ENCODE results near the gene UBE2S. TPM values are rescaled to one million over a fixed set of nuclear protein-coding genes. Genes with fewer than 3 reads are reported as not detected.

The UBE2S gene
- polyA plus RNA-seq, 1 donor: 47.2 TPM

DNA sequence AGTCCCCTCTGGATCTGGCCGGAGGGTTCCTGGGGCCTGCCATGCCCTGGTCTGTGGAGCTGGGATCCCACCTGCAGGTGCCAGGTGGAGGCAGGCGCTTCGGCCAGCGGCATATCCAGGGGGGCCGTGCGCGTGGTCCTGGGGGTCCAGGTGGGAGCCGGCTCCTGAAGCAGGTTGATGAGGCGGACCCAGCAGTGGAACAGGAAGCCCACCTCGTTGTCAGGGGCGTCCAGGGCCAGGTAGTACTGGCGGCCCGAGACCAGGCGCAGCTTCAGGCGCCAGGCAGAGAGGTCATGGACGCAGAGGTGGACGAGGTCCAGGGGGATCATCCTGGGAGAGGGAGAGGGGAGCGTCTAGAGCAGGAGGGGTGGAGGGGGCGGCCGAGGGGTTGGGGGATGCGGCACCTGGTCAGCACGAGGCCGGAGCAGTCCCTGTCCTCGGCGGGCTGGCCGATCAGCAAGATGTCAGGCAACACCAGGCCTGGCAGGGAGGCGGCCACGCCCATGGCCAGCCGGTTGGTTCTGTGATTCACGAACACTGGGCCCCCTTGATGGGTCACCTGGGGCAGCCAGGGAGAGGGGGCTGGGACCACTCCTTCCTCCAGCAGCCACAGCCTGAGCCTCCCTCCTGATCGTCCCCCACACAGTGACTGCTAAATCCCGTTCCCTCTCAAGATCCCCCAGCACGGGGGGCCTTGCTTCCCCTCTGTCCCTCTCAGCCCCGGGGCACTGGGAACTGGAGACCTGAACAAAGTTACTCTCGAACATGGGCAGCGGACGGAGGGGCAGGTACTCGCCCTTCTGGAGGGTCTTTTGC is 45.2 kb downstream of the UBE2S start:
- no peak for DNase-seq

DNA sequence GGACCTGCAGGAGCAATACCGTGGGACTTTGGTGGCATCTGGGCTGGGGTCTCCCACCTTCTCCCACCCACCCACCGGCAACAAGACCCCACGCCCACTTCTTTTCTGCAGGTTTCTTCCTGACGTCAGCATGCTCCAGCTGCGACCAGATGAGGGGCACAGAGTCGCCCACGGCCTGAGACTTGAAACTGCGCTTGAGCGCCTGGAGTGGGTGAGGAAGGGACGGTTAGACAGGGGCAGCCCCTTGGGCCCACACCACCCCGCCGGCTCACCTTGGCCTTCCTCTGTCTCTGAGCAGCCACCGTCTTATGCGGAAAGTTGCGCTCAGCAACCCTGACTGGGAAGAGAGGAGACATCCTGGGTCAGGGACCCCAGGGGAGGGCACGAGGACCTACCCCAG is 46.7 kb downstream of the UBE2S start:
- no peak for DNase-seq

- DNase-seq: no peak
Observed at GRCh38 chr19:55358943-55359908, 48.4 kb downstream of the UBE2S start.

DNA sequence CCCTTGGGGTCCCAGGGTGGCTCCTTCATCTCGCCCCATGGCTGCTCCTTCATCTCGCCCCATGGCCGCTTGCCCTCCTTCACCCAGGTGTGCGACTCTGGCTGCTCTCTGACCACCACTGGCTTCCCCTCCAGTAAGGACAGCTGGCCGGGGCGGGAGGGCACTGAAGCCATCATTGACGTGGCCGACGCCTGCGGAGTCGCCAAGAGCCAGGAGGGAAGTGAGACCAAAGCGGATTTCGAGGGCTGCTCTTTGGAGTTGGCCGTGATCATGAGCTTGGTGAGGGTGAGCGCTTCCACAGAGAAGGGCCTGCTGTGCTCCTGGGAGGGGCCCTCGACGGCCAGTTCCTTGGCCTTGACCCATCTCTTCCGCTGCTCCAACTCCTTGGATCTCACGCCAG is 49.1 kb downstream of the UBE2S start:
- DNase-seq: no peak

DNA sequence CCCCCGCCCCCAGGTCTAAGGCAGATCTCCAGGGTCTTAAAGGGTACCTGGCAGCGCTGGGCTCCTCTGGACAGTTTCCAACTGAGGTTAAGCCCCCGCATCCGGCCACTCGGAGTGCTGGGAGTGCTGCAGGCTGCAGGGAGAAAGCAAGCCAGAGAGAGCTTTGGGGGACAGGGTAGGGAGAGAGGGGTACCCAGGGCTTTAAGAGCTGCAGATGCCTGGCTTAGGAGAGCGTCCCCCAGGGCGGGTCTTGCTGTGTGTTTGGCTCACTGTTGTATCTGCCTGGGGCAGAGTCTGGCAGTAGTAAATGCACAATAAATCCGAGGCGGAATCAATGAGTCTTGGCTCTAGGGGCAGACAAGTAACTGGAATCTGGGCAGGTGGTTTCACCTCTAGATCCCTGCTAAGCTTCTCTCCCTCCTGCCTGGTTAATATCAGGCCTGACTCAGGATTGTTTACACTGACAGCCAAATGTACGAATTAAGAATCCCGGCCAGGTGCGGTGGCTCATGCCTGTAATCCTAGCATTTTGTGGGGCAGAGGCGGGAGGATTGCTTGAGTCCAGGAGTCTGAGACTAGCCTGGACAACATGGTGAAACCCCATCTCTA is 52.3 kb downstream of the UBE2S start:
- no peak for DNase-seq

DNA sequence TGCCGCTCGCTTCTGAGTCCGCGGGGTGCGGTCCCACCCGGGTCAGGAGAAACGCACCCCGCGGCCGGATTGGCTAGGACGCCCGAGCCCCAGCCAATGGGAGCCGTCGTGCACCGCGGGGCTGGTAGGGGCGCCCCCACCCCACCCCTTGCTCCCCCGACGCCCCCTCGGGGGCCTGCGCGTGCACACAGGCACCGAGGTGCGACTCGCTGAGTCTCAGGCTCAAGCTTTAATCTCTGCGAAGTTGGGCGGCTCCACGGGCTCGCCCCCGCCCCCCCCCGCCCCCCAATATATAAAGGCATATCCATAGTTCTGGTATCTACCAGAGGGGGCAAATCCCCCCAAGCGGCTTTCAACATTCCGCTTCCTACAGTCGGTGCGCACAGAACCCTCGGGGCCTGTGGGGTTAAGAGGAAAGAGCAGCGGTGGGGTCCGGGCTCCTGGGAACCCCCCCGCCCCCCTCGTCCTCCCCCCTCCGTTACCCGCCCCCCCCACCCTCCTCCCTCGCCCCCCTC is 52.8 kb downstream of the UBE2S start, which contains the start of gene COX6B2:
Gene COX6B2 (minus strand): TSS at position 22 of the 515 bp plus-strand sequence. CDS start 198 bp downstream, outside the sequence.
- DNase-seq: no peak

DNA sequence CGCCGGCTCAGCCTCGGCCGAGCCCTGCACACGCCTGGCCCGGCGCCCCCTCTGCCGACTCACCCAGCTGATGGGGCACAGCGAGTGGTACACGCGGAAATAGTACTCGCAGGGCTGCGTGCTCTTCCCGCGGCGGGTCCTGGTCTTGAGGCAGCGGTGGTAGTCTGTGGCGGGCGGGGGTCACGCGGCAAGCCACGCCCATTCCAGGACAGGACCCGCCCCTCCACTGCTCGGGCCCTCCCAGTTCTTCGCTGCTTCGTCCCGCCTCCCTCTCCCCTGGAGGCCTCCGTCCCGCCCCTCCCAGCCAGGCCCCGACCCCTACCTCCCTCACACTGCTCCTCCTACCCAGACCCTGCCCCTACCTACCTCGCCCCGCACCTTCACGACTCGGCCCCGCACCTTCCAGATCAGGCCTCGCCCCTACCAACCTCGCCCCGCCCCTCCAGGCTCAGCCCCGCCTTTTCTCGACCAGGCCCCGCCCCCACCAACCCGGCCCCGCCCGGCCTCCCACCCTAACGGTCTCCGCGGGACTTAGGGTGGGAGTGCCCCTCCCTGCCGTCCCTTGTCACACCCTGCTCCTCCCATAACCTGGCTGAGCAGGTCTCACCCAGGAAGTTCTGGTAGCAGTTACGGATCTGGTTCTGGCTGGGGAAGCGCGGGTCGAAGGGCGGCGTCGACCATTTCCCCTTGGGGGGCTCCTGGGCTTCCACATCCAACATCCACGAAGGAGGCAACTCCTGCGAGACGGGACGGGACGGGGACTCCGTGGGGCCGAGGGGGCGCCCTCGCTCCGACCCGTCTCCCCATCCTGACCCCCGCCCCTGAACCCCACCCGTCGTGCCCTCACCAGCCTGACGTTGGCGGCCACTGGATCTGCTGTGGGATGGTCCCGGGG is 53.5 kb downstream of the UBE2S start:
- DNase-seq: no peak

- no peak for DNase-seq
Observed at GRCh38 chr19:55353356-55353802, 54.2 kb downstream of the UBE2S start.

GRCh38 chr19:55352549-55353145 is 54.9 kb downstream of the UBE2S start:
- no peak for DNase-seq

DNA sequence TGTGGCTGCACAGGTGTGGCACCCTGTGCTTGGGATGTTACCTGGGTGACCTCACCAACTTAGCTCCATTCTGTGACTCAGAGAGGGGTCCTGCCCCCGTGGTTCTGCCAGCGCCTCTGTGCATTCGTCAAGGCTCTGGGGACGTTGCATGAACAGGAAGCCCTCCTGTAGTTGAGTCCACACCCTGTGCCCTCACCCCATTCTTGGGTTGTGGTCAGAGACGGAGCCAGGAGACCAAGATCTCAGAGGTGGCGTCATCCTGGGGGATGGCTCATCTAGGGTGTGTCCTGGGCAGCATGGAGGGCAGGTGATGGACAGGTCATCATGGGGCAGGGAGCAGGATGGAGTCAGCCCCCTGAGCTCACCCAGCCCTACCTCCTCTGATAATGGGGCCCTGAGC is 55.5 kb downstream of the UBE2S start:
- DNase-seq: no peak

- no peak for DNase-seq
Observed at GRCh38 chr19:55350620-55351315, 56.8 kb downstream of the UBE2S start.

Other genes with a start within 250 kb of the UBE2S start
- 1.2 TPM for gene DNAAF3, start 241.2 kb downstream of the UBE2S start, polyA plus RNA-seq (ENCODE audit: insufficient read length)
- 0.13 TPM for gene SYT5, start 227.5 kb downstream of the UBE2S start, polyA plus RNA-seq (ENCODE audit: insufficient read length)
- 0.27 TPM for gene PTPRH, start 198.3 kb downstream of the UBE2S start, polyA plus RNA-seq (ENCODE audit: insufficient read length)
- 2.6 TPM for gene TMEM86B, start 179.0 kb downstream of the UBE2S start, polyA plus RNA-seq (ENCODE audit: insufficient read length)
- gene PPP6R1, start 148.8 kb downstream of the UBE2S start, polyA plus RNA-seq (ENCODE audit: insufficient read length): 31.5 TPM
- 30.6 TPM for gene HSPBP1, start 127.7 kb downstream of the UBE2S start, polyA plus RNA-seq (ENCODE audit: insufficient read length)
- 5.8 TPM for gene BRSK1, start 123.8 kb downstream of the UBE2S start, polyA plus RNA-seq (ENCODE audit: insufficient read length)
- gene TMEM150B, start 82.4 kb downstream of the UBE2S start, polyA plus RNA-seq (ENCODE audit: insufficient read length): 1.3 TPM
- gene KMT5C, start 67.9 kb downstream of the UBE2S start, polyA plus RNA-seq (ENCODE audit: insufficient read length): 26.8 TPM
- 0.65 TPM for gene COX6B2, start 53.1 kb downstream of the UBE2S start, polyA plus RNA-seq (ENCODE audit: insufficient read length)
- not detected for gene GARIN5B, start 44.5 kb downstream of the UBE2S start, polyA plus RNA-seq (ENCODE audit: insufficient read length)
- gene IL11, start 37.3 kb downstream of the UBE2S start, polyA plus RNA-seq (ENCODE audit: insufficient read length): 0.25 TPM
- not detected for gene TMEM190, start 31.0 kb downstream of the UBE2S start, polyA plus RNA-seq (ENCODE audit: insufficient read length)
- 0.32 TPM for gene TMEM238, start 23.5 kb downstream of the UBE2S start, polyA plus RNA-seq (ENCODE audit: insufficient read length)
- 1,898 TPM for gene RPL28, start 21.9 kb downstream of the UBE2S start, polyA plus RNA-seq (ENCODE audit: insufficient read length)
- 0.18 TPM for gene SHISA7, start 35.5 kb upstream of the UBE2S start, polyA plus RNA-seq (ENCODE audit: insufficient read length)
- 36.1 TPM for gene ISOC2, start 53.9 kb upstream of the UBE2S start, polyA plus RNA-seq (ENCODE audit: insufficient read length)
- gene C19orf85, start 57.0 kb upstream of the UBE2S start, polyA plus RNA-seq (ENCODE audit: insufficient read length): not detected
- gene ZNF628, start 68.8 kb upstream of the UBE2S start, polyA plus RNA-seq (ENCODE audit: insufficient read length): 5.0 TPM
- gene NAT14, start 77.4 kb upstream of the UBE2S start, polyA plus RNA-seq (ENCODE audit: insufficient read length): 29.9 TPM
- gene SSC5D, start 80.6 kb upstream of the UBE2S start, polyA plus RNA-seq (ENCODE audit: insufficient read length): 13.3 TPM
- 3.2 TPM for gene SBK2, start 129.3 kb upstream of the UBE2S start, polyA plus RNA-seq (ENCODE audit: insufficient read length)
- gene SBK3, start 137.8 kb upstream of the UBE2S start, polyA plus RNA-seq (ENCODE audit: insufficient read length): 0.15 TPM
- gene ZNF579, start 173.1 kb upstream of the UBE2S start, polyA plus RNA-seq (ENCODE audit: insufficient read length): 12.7 TPM
- gene FIZ1, start 191.7 kb upstream of the UBE2S start, polyA plus RNA-seq (ENCODE audit: insufficient read length): 11.3 TPM
- gene ZNF524, start 192.5 kb upstream of the UBE2S start, polyA plus RNA-seq (ENCODE audit: insufficient read length): 10.9 TPM
- gene ZNF865, start 197.9 kb upstream of the UBE2S start, polyA plus RNA-seq (ENCODE audit: insufficient read length): 10.0 TPM
- gene ZNF784, start 216.8 kb upstream of the UBE2S start, polyA plus RNA-seq (ENCODE audit: insufficient read length): 9.3 TPM
- 26.0 TPM for gene ZNF580, start 233.2 kb upstream of the UBE2S start, polyA plus RNA-seq (ENCODE audit: insufficient read length)
- 36.4 TPM for gene ZNF581, start 235.9 kb upstream of the UBE2S start, polyA plus RNA-seq (ENCODE audit: insufficient read length)
- 16.1 TPM for gene CCDC106, start 240.4 kb upstream of the UBE2S start, polyA plus RNA-seq (ENCODE audit: insufficient read length)
- gene U2AF2, start 247.2 kb upstream of the UBE2S start, polyA plus RNA-seq (ENCODE audit: insufficient read length): 123 TPM

All from hindlimb muscle (tissue), 1 donor.